ENCODE data around the gene LOC101059915.
"Not testable (repeated sequence)": the region's sequence is repeated elsewhere in the genome, so short reads cannot be mapped to it uniquely, and the experiment has no call there.

Gene LOC101059915

GRCh38 chrX:71718185-71718584 lies 50.8 kb downstream of the LOC101059915 start, which contains the start of gene CXorf49:
Gene CXorf49, minus strand, starts transcription at chrX:71718285. Its CDS starts 134 bp downstream, at chrX:71718151.
- H3K27me3 ChIP-seq (ENCODE audit: control insufficient read depth, insufficient read depth, low read length); H3K79me2 ChIP-seq; H3K9me3 ChIP-seq (ENCODE audit: control insufficient read depth, low read length); H2AFZ ChIP-seq; H3K36me3 ChIP-seq (ENCODE audit: control insufficient read depth, insufficient read depth, low read length); H3K4me1 ChIP-seq; H3K4me3 ChIP-seq (ENCODE audit: low read depth, low read length); H3K9ac ChIP-seq; H3K4me2 ChIP-seq (ENCODE audit: low read length); H3K27ac ChIP-seq: not testable (repeated sequence)

GRCh38 chrX:71719195-71719594 lies 51.8 kb downstream of the LOC101059915 start:
- H3K9ac ChIP-seq; H3K4me1 ChIP-seq; H3K36me3 ChIP-seq (ENCODE audit: control insufficient read depth, insufficient read depth, low read length); H3K79me2 ChIP-seq; H3K9me3 ChIP-seq (ENCODE audit: control insufficient read depth, low read length); H3K4me2 ChIP-seq (ENCODE audit: low read length); H2AFZ ChIP-seq; H3K27ac ChIP-seq; H3K4me3 ChIP-seq (ENCODE audit: low read depth, low read length); H3K27me3 ChIP-seq (ENCODE audit: control insufficient read depth, insufficient read depth, low read length): not testable (repeated sequence)

DNA sequence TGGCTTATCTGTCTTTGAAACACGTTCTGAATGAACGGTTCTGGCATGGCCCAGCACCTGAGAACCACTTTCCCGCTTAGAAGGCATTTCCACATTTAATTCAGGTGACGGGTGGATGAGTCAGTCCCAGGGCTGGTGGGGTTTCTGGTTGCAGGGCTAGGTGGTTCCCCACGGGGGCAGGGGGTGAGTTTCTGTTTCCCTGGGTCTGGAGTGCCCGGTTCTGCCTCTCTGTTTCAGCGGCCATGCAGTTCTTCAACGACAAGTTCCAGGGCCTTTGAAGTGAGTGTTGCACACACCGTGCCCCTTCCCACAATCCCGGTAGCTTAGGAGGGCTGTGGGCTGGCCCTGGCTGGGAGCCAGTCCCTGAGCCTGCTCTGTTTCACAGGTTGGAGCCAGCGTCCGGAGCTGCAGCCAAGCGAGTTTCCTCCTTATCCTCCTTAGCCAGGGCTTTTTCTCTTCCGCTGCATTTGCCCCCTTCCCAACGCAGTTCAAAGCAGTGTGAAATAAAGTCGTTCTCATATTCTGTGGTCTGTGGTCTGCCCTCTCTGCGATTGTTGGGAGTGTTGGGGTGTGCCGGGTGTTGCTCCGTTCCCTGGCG lies 53.0 kb downstream of the LOC101059915 start:
- H3K4me3 ChIP-seq (ENCODE audit: low read depth, low read length); H3K4me2 ChIP-seq (ENCODE audit: low read length); H3K9me3 ChIP-seq (ENCODE audit: control insufficient read depth, low read length); H3K79me2 ChIP-seq; H2AFZ ChIP-seq; H3K36me3 ChIP-seq (ENCODE audit: control insufficient read depth, insufficient read depth, low read length); H3K9ac ChIP-seq; H3K4me1 ChIP-seq; H3K27ac ChIP-seq; H3K27me3 ChIP-seq (ENCODE audit: control insufficient read depth, insufficient read depth, low read length): not testable (repeated sequence)
